Dedifferentiated amniotic fluid mesenchymal stem cell (primary cell): ENCODE results near the gene OXLD1.
"Not testable (repeated sequence)": the region's sequence is repeated elsewhere in the genome, so short reads cannot be mapped to it uniquely, and the experiment has no call there.

Source experiments
- DNase-seq: peaks from one replicate; pipeline ENCODE4 v3.0.0-alpha.2; 2016; ENCODE audit errors: extremely low spot score

The OXLD1 gene

DNA sequence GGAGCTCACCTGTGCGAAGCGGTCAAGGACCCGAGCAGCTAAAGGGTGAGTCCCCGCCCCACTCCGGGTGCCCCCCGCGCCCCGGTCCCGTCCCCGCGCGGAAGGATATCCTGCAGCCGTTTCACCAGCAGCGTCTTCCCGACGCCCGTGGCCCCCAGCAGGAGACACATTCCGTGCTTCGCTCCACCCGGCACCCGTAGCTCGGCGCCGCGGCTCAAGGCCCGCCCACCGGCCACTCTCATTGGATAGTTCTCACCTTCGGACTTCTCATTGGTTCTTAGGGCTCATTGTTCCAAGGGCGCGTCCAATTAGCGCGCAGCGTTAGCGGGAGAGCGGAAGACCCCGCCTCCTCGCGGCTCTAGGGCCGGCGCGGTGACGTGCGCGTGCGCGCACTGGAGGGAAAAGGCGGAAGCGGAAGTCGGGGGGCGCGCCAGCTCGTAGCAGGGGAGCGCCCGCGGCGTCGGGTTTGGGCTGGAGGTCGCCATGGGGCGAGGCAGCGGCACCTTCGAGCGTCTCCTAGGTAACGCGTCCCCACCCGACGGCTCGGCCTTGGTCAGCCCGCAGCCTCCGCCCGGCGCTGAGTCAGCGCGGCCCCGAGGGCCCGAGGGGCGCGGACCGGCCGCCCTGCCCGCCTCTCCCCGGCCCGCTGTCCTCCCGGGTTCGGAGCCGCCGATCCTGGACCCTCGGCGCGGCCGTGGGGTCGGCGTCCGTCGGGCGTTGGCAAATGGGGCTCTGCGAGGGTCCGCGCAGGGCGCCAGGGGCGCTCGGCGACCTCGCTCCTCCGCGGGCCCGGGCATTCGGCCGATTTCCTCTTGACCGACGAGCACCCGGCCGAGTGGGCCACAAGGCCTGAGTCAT, 17.4 kb upstream of the OXLD1 start, which contains the start of the genes ARL16 and HGS:
ARL16 (minus strand) TSS at position 214 of the 858 bp plus-strand sequence; CDS start at position 170, 44 bp downstream.
HGS (plus strand) TSS at position 428 of the 858 bp plus-strand sequence; CDS start at position 484, 56 bp downstream.
- DNase-seq, result peak; percentile 99

DNA sequence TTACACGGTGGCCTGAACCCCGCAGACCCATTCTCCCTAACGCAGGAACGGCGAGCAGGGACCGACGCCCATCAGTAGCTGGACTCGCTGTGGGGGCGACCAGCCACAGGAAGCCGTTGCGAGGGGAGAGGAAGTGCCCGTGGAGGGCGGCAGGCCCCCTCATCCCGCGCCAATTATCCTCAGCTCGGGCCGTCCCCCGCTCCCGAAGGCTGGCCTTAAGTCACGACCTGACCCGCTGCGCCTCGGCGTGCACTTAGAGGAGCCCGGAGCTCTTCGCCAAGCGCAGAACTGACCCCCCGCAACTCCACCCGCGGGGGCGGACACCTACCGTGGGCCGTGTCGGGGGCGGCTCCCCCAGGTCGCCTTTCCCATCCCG, 16.8 kb upstream of the OXLD1 start:
- no peak for DNase-seq

DNA sequence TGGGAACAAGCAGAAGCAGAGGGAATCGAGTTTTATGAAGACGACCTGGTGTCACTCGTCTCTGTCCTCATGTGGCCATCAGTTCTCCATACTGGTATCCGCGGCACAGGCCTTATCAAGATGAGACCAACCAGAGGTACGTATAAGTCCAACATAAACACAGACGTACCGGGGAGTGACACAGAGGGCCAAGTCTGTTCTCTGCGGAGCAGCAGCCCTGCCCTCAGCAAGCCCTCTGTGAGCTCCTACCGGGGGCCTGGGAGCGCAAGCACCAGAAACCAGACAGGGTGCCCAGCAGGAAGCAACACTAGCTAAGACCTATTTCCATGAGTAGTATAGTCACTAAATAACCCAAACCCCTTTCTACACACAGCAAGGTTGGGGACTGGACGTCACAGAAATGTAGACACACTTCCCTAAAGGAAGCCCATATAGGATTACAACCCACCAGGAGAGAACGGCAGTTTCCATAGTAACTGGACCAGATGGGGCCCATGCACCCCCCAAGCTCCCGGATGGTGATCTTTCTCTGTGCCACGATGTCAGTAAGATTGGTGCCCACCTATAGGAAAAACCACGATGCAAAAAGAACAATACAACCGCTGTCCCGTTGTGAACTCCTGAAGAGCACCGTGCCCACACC, 16.3 kb upstream of the OXLD1 start:
- DNase-seq, result no peak

- no peak for DNase-seq
Observed at GRCh38 chr17:81681672-81682071, 15.3 kb upstream of the OXLD1 start.

DNA sequence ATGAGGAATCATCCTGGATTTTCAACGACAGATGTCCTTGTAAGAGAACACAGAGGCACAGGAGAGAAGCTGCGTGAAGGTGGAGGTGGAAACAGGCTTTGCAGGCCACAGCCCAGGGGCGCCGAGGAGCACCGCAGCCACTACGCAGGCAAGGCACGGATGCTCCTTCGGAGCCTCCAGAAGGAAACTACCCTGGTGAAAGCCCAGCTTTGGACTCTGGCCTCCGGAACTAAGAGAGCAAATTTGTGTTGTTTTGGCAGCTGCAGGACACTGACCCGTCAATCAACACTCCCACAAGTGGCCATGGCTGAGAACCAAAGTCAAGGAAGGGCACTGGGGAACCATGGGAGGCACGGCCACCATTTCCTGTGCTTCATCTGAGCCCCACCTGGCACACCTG, 13.7 kb upstream of the OXLD1 start:
- no peak for DNase-seq

DNA sequence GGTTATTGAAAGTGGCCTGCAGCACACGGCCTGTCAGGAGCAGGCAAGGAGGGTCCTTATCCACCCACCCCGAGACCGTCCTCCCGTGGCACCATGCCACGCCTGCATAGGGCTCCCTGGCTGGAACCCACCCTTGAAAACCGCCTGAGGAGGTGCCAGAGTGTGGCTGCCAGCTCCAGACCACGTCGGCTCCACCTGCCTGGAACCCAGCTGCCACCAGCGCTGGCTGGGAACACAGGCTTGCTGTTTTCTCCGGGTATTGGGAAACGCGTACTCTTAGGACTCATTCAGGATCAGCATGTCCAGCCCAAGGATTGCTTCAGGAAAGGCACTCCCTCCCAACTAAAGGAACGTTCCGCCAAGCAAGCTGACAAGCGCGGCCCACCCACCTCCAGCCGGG, 10.5 kb upstream of the OXLD1 start:
- no peak for DNase-seq

- DNase-seq, result not testable (repeated sequence)
Observed at GRCh38 chr17:81675515-81676221, 9.3 kb upstream of the OXLD1 start.

DNA sequence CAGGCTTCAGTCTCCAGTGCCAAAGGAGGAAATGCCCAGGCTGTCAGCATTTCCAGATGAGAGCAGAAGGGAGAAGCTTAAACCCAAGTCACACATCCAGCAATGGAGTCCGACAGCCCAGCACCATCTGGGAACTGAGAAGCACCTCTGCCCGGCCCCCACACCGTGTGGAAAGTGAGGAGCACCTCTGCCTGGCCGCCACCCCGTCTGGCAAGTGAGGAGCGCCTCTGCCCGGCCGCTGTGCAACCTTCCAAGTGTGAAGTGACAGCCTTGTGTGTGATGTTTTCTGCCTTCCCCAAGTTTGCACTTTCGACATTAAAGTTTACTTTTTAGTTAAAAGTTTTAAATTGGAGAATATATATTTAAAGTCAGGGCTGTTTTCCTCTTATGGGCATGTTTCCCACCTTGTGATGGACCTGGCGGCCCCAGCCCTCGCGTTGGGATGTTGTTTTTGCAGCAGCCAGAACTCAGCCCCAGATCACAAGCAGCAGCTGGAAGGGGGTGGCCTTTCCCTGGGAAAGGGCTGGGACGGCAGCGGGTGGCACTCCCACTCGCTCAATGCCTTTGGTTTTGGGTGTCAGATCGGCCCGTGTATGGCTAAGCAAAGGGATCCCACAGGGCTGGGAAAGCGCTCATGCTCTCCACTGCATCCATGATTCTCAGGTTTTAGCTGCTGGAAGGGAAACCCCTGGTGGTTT, 7.3 kb upstream of the OXLD1 start:
- DNase-seq, result no peak

DNA sequence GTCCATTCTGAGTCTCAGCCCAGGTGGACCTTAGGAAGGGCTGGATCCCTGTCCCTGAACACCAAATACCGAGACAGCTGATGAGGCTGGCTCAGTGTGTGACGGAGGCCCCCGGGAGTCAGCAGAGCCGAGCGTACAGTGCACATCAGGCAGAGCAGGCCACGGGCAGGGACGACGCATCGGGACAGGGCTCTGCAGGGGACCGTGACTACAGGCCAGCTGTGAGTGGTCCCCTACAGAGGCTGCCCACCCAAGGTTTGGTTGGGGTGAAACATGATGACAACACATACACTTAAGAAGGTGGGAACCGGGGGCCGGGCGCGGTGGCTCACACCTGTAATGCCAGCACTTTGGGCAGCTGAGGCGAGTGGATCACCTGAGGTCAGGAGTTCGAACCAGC, 6.5 kb upstream of the OXLD1 start:
- DNase-seq, result no peak

GRCh38 chr17:81672504-81672903, 6.1 kb upstream of the OXLD1 start:
- no peak for DNase-seq

GRCh38 chr17:81667754-81668153, 1.3 kb upstream of the OXLD1 start:
- DNase-seq, result no peak

- no peak for DNase-seq
Observed at GRCh38 chr17:81666092-81666341, 388 bp downstream of the OXLD1 start.

DNA sequence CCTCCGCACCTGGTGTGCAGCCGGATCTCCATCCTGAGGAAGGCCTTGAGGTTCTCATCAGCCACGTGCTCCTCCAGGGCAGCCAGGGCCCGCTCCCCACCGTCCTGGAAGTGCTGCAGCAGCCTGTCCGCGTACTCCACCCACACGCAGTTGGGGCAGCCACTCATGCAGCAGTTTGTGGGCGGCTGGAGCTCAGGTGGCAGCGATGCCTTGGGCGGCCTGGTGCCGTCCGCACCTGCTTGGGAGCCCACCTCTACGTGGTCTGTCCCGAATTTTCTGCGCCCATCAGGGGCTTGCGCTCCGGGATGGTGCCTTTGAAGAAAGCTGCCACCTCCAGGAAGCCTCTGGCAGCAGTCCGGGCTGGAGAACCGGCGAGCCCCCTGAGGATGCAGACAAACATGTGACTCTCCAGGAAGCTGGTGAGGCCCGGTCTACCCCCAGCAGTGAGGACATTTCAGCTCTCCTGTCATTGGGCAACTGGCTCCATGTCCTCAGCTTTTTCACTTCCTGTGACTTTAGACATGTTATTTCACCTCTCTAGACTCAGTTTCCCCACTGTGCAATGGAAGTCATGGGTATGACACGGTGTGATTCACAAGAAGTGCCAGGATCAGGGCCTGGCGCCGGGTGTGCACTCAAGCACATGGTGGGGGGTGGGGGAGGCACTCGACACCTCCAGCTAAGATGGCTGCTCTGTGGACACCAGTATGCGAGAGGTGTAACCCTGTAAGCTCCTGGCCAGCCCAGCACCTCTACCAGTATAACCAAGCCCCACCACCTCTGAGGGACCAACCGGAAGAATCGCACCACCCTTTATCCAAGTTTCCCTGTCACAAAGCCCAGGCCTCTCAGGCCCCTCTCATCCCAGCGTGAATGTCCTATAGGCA, 957 bp downstream of the OXLD1 start:
- no peak for DNase-seq

DNA sequence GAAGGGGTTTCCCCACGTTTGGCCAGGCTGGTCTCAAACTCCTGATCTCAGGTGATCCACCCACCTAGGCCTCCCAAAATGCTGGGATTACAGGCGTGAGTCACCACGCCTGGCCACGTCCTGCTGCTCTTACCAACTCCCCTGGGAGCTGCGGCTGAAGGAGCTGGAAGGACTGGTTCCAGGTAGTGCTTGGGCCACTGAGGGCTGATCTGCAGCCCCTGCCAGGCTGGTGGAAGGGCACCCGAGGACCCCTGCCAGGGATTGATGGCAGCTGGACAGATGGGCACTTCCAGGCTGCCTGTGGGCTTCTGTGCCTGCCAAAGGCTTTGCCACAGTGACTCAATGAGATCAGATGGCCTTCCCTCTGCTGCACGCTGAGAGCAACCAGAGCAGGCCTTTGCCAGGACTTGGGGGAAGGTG, 2.3 kb downstream of the OXLD1 start:
- no peak for DNase-seq

GRCh38 chr17:81662002-81662401, 4.4 kb downstream of the OXLD1 start:
- no peak for DNase-seq

GRCh38 chr17:81660441-81660840, 6.0 kb downstream of the OXLD1 start:
- no peak for DNase-seq

GRCh38 chr17:81659038-81659437, 7.4 kb downstream of the OXLD1 start:
- no peak for DNase-seq

GRCh38 chr17:81656835-81657234, 9.6 kb downstream of the OXLD1 start:
- DNase-seq, result no peak

- DNase-seq, result no peak
Observed at GRCh38 chr17:81656118-81656743, 10.2 kb downstream of the OXLD1 start, which contains the start of gene PDE6G. TSS of gene PDE6G (minus strand) at chr17:81656542. CDS start at chr17:81653305, 3,237 bp downstream.

GRCh38 chr17:81655378-81656117, 10.9 kb downstream of the OXLD1 start:
- no peak for DNase-seq
